ENCODE results near the gene CCDC136. TPM values are rescaled to one million over a fixed set of nuclear protein-coding genes. Genes with fewer than 3 reads are reported as not detected.

The CCDC136 gene
- total RNA-seq, 2 experiments from 2014 or later: 8.8 to 8.9 TPM

- POLR2A ChIA-PET: no interaction called here
- H3K9me3 Mint-ChIP-seq: no peaks in the 10 kb centered on the region
- H3K36me3 Mint-ChIP-seq: peaks cover 27% of the 10 kb centered on the region
- H3K27ac Mint-ChIP-seq: no peak overlapping the region
- intact Hi-C loops (cut with micrococcal nuclease): no loop called here
- no peak for DNase-seq
- CTCF ChIA-PET: interaction anchor here (1.2 kb wide), 1 partner anchor 18 kb away, joined by 3 read pairs; no protein-coding TSS in a partner anchor
- no peak overlapping the region for H3K4me3 Mint-ChIP-seq
- H3K27me3 Mint-ChIP-seq: no peaks in the 10 kb centered on the region
- no peaks in the 10 kb centered on the region for H3K4me1 Mint-ChIP-seq (ENCODE audit: low read depth)
These were observed 33.2 kb upstream of the CCDC136 start for GRCh38 chr7:128758553-128758952.

- ChIA-PET CTCF (no interaction called here), POLR2A (no interaction called here)
- Mint-ChIP-seq H3K9me3 (no peaks in the 10 kb centered on the region), H3K4me3 (no peak overlapping the region), H3K36me3 (peaks cover 25% of the 10 kb centered on the region), H3K27ac (no peak overlapping the region), H3K4me1 (ENCODE audit: low read depth) (no peaks in the 10 kb centered on the region), H3K27me3 (no peaks in the 10 kb centered on the region)
- DNase-seq: no peak
- intact Hi-C loops (cut with micrococcal nuclease): no loop called here
These were observed 32.5 kb upstream of the CCDC136 start for GRCh38 chr7:128759242-128759641.

- no peaks in the 10 kb centered on the region for H3K4me1 Mint-ChIP-seq (ENCODE audit: low read depth)
- intact Hi-C loops (cut with micrococcal nuclease): no loop called here
- H3K4me3 Mint-ChIP-seq: no peak overlapping the region
- no peaks in the 10 kb centered on the region for H3K27me3 Mint-ChIP-seq
- peaks cover 35% of the 10 kb centered on the region for H3K36me3 Mint-ChIP-seq
- ChIA-PET CTCF (no interaction called here), POLR2A (no interaction called here)
- no peak overlapping the region for H3K27ac Mint-ChIP-seq
- no peaks in the 10 kb centered on the region for H3K9me3 Mint-ChIP-seq
- no peak for DNase-seq
These were observed 28.2 kb upstream of the CCDC136 start for GRCh38 chr7:128763541-128763940.

- no peak for DNase-seq
- CTCF ChIA-PET: interaction anchor here (0.9 kb wide), 1 partner anchor 11 kb away, joined by 4 read pairs; no protein-coding TSS in a partner anchor
These were observed 24.2 kb upstream of the CCDC136 start for GRCh38 chr7:128767475-128768110.

GRCh38 chr7:128770233-128770632, 21.5 kb upstream of the CCDC136 start:
- no peaks in the 10 kb centered on the region for H3K27me3 Mint-ChIP-seq
- peaks cover 65% of the 10 kb centered on the region for H3K36me3 Mint-ChIP-seq
- H3K9me3 Mint-ChIP-seq: no peaks in the 10 kb centered on the region
- intact Hi-C loops (cut with micrococcal nuclease): no loop called here
- H3K27ac Mint-ChIP-seq: no peak overlapping the region
- ChIA-PET POLR2A (no interaction called here), CTCF (no interaction called here)
- no peaks in the 10 kb centered on the region for H3K4me1 Mint-ChIP-seq (ENCODE audit: low read depth)
- no peak for DNase-seq
- H3K4me3 Mint-ChIP-seq: no peak overlapping the region

More at GRCh38 chr7:128767475-128768110, 24.2 kb upstream of the CCDC136 start:
- Mint-ChIP-seq H3K27me3 (no peaks in the 10 kb centered on the region), H3K9me3 (no peaks in the 10 kb centered on the region), H3K4me1 (ENCODE audit: low read depth) (no peaks in the 10 kb centered on the region), H3K27ac (no peak overlapping the region), H3K36me3 (peaks cover 56% of the 10 kb centered on the region), H3K4me3 (no peak overlapping the region)
- POLR2A ChIA-PET: no interaction called here
- intact Hi-C loops (cut with micrococcal nuclease): no loop called here

- H3K27ac Mint-ChIP-seq: no peak overlapping the region
- intact Hi-C loops (cut with micrococcal nuclease): no loop called here
- no peaks in the 10 kb centered on the region for H3K27me3 Mint-ChIP-seq
- H3K9me3 Mint-ChIP-seq: peaks cover 20% of the 10 kb centered on the region
- ChIA-PET POLR2A (no interaction called here), CTCF (no interaction called here)
- peaks cover 57% of the 10 kb centered on the region for H3K36me3 Mint-ChIP-seq
- no peak overlapping the region for H3K4me3 Mint-ChIP-seq
- DNase-seq: no peak
- H3K4me1 Mint-ChIP-seq (ENCODE audit: low read depth): peaks cover 14% of the 10 kb centered on the region
These were observed 18.2 kb upstream of the CCDC136 start for GRCh38 chr7:128773604-128774003.

- no peak for DNase-seq
- ChIA-PET POLR2A (no interaction called here), CTCF (interaction anchor here (0.9 kb wide), 1 partner anchor 110 kb away, joined by 3 read pairs; no protein-coding TSS in a partner anchor)
- peaks cover 20% of the 10 kb centered on the region for H3K9me3 Mint-ChIP-seq
- peaks cover 14% of the 10 kb centered on the region for H3K4me1 Mint-ChIP-seq (ENCODE audit: low read depth)
- no peak overlapping the region for H3K4me3 Mint-ChIP-seq
- intact Hi-C loops (cut with micrococcal nuclease): no loop called here
- H3K27me3 Mint-ChIP-seq: no peaks in the 10 kb centered on the region
- peaks cover 54% of the 10 kb centered on the region for H3K36me3 Mint-ChIP-seq
- H3K27ac Mint-ChIP-seq: no peak overlapping the region
These were observed 17.6 kb upstream of the CCDC136 start for GRCh38 chr7:128774029-128774689.

GRCh38 chr7:128774921-128775320, 16.8 kb upstream of the CCDC136 start:
- H3K9me3 Mint-ChIP-seq: peaks cover 20% of the 10 kb centered on the region
- peaks cover 14% of the 10 kb centered on the region for H3K4me1 Mint-ChIP-seq (ENCODE audit: low read depth)
- no peaks in the 10 kb centered on the region for H3K27me3 Mint-ChIP-seq
- CTCF ChIA-PET: interaction anchor here (0.9 kb wide), 1 partner anchor 109 kb away, joined by 3 read pairs; no protein-coding TSS in a partner anchor
- peaks cover 46% of the 10 kb centered on the region for H3K36me3 Mint-ChIP-seq
- no peak for DNase-seq
- H3K4me3 Mint-ChIP-seq: no peak overlapping the region
- no peak overlapping the region for H3K27ac Mint-ChIP-seq
- intact Hi-C loops (cut with micrococcal nuclease): no loop called here
- POLR2A ChIA-PET: no interaction called here

GRCh38 chr7:128775744-128776474, 15.9 kb upstream of the CCDC136 start, which contains the start of gene OPN1SW:
Gene OPN1SW, minus strand, starts transcription at chr7:128775794. Its CDS starts 13 bp downstream, at chr7:128775781.
- intact Hi-C loops (cut with micrococcal nuclease): no loop called here

GRCh38 chr7:128777156-128778123, 14.3 kb upstream of the CCDC136 start:
- peak overlapping the region; percentile 33 for H3K4me3 Mint-ChIP-seq
- H3K4me1 Mint-ChIP-seq (ENCODE audit: low read depth): peaks cover 14% of the 10 kb centered on the region
- H3K9me3 Mint-ChIP-seq: peaks cover 20% of the 10 kb centered on the region
- peak overlapping the region; percentile 62 for H3K27ac Mint-ChIP-seq
- H3K36me3 Mint-ChIP-seq: peaks cover 27% of the 10 kb centered on the region
- ChIA-PET CTCF (no interaction called here), POLR2A (no interaction called here)
- intact Hi-C loops (cut with micrococcal nuclease): no loop called here
- H3K27me3 Mint-ChIP-seq: no peaks in the 10 kb centered on the region
- DNase-seq: no peak

More at GRCh38 chr7:128775744-128776474, 15.9 kb upstream of the CCDC136 start, which contains the start of gene OPN1SW:
- ChIA-PET CTCF (no interaction called here), POLR2A (no interaction called here)
- peaks cover 20% of the 10 kb centered on the region for H3K9me3 Mint-ChIP-seq
- H3K27ac Mint-ChIP-seq: no peak within 1 kb of the TSS
- H3K4me1 Mint-ChIP-seq (ENCODE audit: low read depth): peaks cover 14% of the 10 kb centered on the region
- H3K27me3 Mint-ChIP-seq: no peaks in the 10 kb centered on the region
- H3K36me3 Mint-ChIP-seq: peaks cover 40% of the 10 kb centered on the region
- no peak within 1 kb of the TSS for H3K4me3 Mint-ChIP-seq
- DNase-seq: no peak

GRCh38 chr7:128778946-128779345, 12.8 kb upstream of the CCDC136 start:
- H3K9me3 Mint-ChIP-seq: peaks cover 20% of the 10 kb centered on the region
- ChIA-PET POLR2A (no interaction called here), CTCF (no interaction called here)
- intact Hi-C loops (cut with micrococcal nuclease): no loop called here
- H3K36me3 Mint-ChIP-seq: peaks cover 19% of the 10 kb centered on the region
- H3K4me3 Mint-ChIP-seq: no peak overlapping the region
- H3K4me1 Mint-ChIP-seq (ENCODE audit: low read depth): peaks cover 14% of the 10 kb centered on the region
- no peak overlapping the region for H3K27ac Mint-ChIP-seq
- H3K27me3 Mint-ChIP-seq: no peaks in the 10 kb centered on the region
- no peak for DNase-seq

Data from activated CD4-positive, alpha-beta memory T cell treated with anti-CD3 and anti-CD28 coated beads for 36 hours (primary cell).